Gastrocnemius medialis (tissue), 4 donors: ENCODE results near the gene TMEM87A.

Source experiments
- CTCF ChIP-seq, 5 experiments: fragments of 450-650 bp in 3 of 5; fragments of 200-600 bp in 2 of 5; sonication (generic) in 2 of 5; IDR thresholded peaks in 4 of 5; conservative IDR thresholded peaks in 1 of 5; 1 replicate in 4 of 5; 2 replicates in 1 of 5; pipeline ENCODE4 v1.5.1; 2016 to 2019; ENCODE audit warnings: antibody characterized with exemption in 5 of 5, mild to moderate bottlenecking in 3 of 5, moderate library complexity in 3 of 5
- POLR2A ChIP-seq, 2 donors: fragments of 450-650 bp; IDR thresholded peaks; one replicate each; pipeline ENCODE4 v1.6.1; 2017; ENCODE audit warnings: antibody characterized with exemption in 2 of 2, mild to moderate bottlenecking in 2 of 2, moderate library complexity in 2 of 2

- TF ChIP-seq CTCF (IDR thresholded peaks at IDR 0.05 in 4 of 5, conservative IDR thresholded peaks at IDR 0.05 in 1 of 5) (no peak), POLR2A (IDR thresholded peaks at IDR 0.05) (no peak)
These were observed 10.4 kb upstream of the TMEM87A start for GRCh38 chr15:42283671-42284070.
